NCI-H345 treated with DMSO at 0.1 percent for 48 hours (cell line): ENCODE data around the gene TMEM151A.
A peak's percentile ranks its signal among the peaks of the same experiment; 100 is the strongest.
"Not testable (repeated sequence)": the region's sequence is repeated elsewhere in the genome, so short reads cannot be mapped to it uniquely, and the experiment has no call there.

Source experiments
- DNase-seq: peaks from one replicate; lab custom pipeline; 2025; ENCODE audit not compliant: unreplicated experiment; lab: John Stamatoyannopoulos, UW

Gene TMEM151A

DNA sequence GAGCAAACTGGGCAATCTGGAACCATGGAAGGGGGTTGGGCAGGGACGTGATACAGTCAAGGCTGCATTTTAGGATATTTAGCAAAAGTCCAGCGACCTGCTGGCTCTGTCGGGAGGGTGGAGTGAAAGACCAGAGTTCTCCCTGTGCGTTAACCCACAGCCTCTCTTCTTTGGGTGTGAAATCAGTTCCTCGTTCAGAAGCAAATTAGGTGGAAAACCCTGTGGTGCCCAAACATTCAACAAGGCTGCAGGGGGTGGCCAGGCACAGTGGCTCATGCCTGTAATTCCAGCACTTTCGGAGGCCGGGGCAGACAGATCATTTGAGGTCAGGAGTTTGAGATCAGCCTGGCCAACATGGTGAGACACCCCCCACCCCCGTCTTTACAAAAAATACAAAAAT is 5.9 kb downstream of the TMEM151A start:
- no peak for DNase-seq

DNA sequence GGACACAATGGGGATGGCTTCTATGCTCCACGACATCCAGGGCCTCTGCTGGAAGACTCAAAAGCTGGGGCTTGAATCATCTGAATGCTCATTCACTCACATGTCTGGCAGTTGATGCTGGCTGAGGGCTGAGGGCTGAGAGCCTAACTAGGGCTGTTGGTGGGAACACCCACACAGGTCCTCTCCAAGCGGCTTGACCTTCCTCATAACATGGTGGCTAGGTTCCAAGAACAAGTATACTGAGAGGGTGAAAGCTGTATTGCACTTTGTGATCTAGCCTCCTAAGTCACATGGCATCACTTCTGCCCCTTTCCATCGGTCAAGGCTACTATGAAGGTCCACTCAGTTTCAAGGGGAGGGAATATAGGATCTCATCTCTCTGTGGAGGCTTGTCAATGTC is 7.5 kb downstream of the TMEM151A start:
- DNase-seq, result no peak

DNA sequence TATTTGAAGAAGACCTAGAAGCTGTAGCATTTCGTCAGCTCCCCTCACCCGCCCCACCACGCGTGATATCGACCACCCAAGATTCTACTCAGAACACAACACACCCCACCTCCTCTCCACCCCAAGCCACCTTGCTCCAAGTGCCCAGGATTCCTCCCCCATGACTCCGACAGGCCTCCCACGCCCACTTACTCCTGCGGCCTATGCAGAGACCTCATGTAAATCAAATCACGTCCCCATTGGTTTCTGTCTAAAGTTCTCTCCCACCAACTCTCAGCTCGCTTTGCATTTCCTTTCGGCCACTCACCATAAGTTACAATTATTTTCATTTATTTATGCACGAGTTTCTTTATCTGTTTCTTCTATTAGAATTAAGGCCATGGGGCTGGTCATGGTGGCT is 11.0 kb downstream of the TMEM151A start:
- no peak for DNase-seq

DNA sequence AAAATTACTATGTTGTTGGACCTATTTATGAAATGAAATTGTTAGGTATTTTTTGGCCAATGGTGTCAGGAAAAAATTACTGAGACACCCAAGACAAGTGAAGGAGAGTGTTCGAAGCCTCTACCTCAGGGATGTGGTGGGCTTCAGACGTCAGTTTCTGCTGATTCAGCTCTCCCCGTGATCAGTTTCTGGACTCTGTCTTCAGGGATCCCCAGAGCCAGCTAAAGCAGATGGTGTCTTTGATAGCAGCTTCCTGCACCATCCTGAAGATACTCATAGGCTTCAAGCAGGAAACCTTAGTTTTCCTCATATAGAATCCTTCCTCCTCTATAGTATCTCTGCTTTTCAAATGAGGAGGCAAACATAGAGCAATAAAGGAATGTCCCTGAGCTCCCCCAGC is 17.8 kb downstream of the TMEM151A start:
- no peak for DNase-seq

DNA sequence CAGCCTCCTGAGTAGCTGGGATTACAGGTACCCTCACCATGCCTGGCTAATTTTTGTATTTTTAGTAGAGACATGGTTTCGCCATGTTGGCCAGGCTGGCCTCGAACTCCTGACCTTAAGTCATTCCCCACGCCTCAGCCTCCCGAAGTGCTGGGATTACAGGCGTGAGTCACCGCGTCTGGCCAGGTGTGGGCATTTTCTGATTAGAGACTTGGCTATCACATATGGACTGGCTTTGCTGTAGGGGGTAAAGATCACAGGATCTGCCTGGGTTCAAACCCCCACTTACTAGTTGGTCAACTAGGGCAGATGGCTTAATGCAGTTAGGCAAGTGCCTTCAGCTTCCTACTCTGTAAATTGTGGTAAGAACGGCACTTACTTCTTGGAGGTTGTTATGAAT is 18.6 kb downstream of the TMEM151A start:
- DNase-seq, result no peak

DNA sequence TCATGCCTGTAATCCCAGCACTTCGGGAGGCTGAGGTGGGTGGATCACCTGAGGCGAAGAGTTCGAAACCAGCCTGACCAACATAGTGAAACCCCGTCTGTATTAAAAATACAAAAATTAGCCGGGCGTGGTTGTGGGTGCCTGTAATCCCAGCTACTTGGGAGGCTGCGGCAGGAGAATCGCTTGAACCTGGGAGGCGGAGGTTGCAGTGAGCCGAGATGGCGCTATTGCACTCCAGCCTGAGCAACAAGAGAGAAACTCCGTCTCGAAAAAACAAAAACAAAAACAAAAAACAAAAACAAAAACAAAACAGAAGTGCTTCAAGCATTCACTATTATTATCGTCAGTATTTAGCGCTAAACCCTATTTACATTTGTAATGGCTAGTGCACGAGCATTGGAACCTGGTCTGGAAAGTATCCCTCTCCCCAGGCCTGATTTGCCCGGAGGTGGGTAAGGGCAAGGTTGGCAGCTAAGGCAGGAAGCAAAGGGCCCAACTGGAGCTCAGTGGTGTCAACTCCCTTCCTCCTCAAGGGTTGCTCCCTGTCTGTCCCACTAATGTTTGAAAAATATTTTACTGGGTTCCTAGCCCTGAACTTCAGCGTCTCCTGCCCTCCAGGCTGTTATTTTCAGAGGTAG is 19.2 kb downstream of the TMEM151A start:
- DNase-seq, result not testable (repeated sequence)

DNA sequence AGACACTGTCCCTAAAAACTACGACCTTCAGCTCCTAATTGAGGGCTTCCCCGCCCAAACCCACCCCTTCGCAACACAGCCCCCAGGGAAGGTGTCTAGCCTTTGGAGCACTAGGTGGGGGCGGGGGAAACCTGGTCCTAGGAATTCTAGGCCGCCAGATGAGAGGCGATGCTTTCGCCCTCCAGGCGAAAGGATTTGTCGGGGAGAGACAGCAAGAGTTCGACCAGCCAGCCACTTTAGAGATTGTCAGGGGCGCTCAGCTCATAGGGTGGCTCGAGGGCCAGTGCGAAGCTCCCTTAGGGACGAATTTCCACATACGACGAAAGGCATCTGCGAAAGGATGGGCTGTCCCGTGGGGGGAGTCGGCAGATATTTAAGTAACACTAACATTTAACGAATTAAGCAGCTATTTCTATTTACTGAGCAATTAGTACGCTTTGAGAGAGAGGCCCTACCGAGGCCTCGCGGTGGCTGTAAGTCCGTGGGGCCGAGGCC is 19.8 kb downstream of the TMEM151A start:
- DNase-seq, result no peak

DNA sequence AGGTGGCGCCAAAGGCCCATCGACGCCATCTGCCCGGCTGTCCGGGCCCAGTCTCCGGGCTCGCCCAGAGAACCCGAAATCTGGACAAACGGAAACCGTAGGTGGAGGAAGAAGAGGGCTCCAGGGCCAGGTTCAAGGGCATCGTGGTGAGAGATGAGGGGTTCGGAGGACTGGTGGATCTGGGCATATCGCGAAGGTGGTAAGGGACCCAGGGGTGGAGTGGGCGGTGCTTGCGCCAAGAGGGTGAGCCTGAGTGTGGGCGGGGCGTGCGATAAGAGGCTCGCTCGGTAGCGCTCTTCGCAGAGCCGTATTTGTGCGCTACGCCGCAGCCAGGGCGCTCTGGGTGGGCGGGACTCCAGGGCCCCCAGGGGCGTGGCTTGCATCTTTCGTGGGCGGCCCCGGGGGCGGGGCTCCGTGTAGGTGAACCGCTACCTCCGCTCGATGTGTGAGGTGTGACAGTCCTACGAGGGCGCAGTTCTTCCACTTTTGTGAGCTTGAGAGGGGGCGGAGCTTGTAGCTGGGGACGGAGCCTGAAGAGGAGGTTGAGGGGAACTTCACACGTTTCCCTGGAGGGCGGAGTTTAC is 20.4 kb downstream of the TMEM151A start:
- peak; percentile 94 for DNase-seq

DNA sequence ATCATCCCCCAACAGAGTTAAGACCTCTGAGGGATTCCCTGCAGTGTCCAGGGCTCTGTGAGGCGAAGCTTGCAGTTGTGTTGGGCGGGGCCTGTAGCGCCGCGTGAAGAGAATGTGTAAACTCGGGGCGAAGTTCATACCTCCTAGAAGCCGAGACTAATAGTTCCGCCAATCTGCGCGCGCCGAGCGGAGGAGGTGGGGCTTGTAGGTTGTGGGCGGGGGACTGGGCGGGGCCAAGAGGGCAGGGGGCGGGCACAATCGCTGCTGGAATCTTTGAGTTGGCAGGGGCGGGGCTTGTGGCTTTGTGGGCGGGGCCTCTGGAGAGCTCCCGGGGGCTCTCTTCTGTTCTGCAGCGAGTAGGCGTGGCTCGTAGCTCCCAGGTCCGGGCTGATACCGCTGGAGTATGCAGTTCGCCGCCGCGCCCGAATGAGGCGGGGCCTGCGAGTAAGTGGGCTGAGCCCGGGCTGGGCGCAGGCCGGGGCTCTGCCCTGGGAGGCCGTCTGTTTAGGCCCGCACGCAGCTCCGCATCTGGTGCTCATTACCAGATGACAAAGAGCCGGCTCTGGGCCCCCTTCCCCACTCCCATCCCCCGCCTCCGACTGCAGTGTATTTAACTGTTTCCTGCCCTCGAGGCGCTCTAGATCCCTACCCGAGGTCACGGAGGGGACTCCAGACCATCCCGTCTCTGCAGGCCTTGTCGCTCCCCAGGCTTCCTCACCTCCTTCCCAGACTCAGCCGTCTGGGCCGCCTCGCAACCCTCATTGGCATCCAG is 21.0 kb downstream of the TMEM151A start:
- peak; percentile 95 for DNase-seq

DNA sequence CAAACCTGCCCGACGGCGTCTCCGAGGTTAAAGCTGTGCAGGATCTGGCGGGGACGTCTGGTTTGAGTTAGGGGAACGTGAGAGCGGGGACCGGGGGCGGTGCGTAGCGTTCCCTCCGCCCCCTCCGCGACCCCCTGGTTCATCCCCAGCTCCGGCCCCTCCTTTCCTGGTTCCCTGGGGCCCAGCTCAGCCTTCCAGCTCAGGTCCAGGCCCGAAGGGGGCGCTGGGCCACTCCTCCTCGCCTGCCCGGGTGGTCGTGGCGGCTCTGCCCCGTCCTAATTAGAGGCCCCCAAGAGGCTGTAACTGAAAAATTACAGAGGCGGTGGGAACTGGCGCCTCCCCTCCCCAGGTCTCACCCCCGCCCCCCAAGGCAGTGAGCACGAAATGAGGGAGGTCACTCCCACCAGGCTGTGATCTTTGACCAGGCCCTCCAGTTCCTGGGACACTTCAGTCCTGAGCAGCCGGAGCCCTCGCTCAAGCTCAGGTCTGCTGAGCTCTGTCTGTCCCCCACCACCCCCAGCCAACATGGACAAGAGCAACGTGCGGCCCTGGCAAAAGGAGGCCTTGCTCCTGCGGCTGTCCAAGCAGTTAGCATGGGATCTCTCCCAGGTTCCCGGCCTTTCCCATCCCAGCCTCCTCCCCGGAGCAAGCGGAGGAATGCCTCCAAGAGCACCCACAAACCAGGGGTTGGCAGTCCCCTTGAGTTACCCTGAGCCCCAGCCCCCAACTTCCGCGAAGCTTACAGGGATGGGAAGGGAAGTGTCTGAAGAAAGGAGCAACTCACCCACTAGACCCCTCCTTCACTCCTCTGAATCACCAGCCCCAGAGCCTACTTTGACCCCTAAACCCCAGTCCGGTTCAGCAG is 21.9 kb downstream of the TMEM151A start:
- DNase-seq, result no peak

DNA sequence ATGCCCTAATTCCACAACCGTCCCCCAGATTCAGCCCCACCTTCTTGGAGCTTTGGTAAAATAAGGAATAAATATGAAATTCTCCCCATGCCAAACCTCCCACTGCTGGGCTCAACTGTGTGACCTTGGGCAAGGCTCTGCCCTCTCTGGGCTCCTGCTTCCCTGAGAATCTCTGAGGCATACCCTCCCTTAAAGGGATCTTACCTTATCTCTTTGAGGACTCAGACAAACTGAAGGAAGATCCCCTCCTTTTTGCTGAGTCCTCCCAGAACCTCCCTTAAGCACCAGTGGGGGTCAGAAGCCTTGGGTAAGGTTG is 22.4 kb downstream of the TMEM151A start:
- no peak for DNase-seq

DNA sequence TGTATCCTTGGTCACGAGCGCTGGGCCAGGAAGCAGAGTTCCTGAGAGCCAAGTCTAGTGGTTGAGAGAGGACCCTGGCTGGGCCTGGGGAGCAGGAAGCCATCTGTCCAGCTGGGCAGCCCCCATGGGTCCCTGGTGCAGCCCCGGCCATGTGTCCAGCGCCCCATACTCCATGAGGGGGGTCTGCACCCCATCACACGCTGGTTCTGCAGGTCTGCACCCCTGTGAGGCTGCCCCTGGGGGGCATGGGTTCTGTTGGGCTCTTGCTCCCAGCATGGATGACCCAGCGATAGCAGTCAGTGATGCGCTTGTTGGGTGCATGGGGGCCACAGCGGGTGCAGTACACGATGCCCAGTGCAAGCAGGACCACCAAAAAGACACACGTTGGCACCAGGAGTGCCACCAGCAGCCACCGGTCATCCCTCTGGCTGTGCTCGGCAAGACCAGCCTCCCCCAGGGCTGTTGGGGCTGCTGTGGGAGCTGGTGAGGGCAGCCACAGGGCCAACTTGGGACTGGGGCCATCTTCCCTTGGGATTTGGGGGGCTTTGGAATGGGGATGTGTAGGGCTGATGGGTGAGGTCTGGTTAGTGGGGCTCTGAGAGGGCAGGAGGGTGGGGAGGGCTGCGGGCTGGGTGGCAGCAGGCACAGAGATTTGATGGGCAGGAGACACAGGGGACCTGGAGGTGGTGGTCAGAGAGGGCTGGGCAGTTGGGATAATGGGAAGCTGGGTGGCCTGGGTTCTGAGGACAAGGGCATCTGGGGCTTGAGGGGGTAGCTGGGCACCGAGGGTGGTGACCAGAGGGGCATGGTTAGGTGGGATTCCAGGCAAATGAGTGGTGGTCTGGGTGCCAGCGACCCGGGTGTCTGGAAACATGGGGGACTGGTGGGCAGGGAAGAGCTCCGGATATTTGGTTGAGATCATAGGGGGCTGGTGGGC is 23.1 kb downstream of the TMEM151A start:
- DNase-seq, result no peak

DNA sequence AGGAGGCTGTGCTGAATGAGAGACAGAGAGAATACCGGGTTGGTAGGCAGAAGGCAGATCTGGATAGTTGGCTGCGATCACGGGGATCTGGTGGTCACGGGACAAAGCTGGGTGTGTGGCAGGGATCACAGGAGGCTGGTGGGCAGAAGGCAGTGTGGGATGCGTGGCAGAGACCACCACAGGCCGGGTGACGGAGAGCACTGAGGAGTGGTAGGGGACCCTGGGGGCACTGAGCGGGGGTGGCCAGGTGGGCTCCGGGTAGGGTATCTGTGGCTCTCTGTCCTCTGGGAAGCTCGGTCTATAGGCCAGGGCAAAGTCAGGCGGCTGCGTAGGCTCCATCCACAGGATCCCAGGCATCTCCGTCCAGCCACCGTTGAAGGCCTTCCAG is 23.8 kb downstream of the TMEM151A start:
- no peak for DNase-seq

DNA sequence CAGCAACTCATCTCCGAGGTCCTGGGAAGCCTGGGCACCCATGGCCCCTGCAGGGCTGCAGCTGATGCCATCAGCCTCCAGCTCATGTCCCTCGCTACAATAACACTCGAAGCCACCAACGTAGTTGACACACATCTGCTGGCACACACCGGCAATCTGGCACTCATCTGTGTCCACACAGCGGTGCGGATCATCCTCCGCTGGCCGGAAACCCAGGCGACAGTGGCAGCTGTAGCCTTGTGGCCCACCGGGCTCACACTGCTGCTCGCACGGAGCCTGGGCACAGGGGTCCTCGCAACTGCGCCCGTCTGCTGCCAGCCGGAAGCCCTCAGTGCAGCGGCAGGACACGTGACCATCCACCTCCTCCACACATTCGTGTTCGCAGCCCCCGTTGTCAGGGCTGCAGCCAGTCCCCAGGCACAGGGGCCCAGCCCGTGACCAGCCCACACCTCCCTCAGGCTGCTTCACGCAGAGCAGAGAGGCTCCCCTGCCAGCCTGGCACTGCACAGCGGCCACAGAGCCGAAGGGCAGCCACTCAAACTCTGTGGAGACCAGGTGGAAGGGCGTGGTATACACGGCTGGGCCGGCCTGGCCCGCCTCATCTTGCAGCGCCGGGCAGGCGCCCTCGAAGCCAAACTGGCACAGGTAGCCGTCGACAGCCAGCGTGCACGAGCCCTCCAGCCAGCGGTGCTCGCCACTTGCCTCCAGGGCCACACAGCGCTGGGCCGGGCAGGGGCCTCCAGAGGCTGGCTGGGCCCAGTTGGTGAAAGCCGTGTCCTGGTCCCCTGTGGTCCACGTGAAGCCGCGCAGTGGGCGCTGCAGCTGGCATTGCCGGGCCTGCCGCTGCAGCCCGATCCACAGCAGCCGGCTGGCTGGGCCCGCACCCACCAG is 24.5 kb downstream of the TMEM151A start:
- no peak for DNase-seq

DNA sequence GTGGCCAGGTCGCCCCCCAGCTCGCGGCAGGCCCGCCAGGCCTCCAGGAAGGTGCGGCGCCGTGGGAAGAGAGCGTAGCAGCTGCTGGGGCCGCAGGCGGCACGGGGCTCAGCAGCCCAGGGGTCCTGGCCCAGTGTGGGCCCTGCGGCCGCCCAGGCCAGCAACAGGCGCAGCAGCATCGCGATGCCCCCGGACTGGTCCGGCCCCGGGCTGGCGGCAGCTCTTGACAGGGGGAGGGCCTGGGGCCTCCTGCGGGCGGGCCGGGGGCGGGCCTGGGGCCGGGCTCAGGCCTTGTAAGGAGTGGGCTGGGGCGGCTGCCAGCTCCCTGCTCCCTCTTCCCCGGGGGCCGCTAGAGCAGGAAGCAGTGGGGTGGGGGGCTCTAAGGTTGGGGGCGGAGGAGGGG is 25.2 kb downstream of the TMEM151A start, which contains the start of gene CD248:
CD248 (minus strand) TSS at position 196 of the 403 bp plus-strand sequence; CDS start at position 179, 17 bp downstream.
- no peak for DNase-seq

DNA sequence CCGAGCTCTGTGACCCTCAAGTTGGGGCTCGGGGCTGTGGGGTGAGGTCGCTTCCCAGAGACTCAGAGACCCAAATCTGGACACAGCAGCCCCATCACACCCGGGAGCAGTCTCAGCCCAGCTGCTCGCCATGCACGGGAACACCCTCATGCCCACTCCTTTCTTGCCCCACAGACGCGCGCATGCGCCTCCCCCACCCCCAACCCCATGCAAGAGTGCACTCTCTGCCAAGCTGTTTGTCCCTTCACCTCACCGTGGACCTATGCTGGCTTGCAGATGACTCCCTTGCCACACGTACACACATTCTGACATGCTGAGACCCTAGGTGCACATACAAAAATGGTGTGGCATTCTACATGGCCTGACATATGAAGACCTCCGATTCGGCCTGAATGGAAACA is 25.6 kb downstream of the TMEM151A start:
- DNase-seq, result no peak

DNA sequence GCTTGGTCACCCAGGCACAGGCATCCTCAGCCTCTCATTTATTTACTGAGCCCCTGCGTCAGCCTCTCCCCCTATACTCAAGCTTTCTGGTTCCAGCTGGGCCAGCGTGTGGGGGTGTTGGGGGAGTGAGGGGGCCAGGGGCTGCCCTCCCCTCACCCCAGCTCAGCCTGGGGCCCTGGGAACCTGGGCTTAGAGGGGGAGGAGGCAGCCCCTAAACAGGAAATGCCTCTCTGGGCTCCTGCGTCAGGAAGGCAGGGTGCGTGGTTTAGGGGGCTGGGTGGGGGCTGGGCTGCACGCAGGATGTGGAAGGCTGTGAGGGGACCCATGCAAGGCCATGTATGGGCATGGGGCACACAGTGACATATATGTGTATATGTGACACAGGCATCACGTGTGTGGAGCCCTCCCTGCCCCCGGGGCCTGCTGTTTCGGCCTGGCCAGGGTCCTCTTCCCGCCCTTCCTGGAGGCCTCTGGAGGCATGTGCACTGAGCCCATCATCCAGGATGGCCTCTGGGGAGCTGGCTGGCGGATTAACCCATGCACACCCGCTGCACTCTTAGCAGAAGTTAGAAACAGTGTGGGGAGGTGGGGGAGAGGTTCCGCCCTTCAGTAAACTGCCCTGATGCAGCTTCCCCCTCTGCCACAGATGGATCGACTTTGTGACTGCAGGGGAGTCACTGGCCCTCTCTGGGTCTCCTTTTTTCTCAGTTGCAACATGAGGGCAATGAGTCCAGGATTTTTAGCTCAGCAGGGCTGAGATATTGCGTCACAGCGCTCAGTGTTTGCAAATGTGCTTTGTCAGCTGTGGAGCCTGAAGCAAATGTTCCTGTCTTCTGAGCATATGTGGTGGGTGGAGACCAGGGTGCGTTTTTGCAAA is 26.3 kb downstream of the TMEM151A start:
- no peak for DNase-seq

DNA sequence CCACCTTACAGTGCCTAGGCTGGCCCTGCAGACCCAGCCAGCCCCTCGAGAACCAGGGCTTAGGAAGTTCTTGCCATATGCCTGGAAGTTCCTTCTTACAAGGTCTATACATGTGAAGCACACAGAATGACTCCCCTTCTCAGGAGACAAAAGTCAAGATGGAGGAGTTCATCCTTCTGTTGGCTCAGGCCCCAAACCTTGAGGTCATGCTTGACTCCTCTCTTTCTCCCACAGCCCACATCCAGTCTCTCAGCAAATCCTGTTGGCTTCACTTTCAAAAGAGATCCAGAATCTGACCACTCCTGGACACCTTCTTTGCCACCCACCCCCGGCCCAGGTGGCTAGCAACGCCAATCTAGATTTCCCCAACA is 26.9 kb downstream of the TMEM151A start:
- DNase-seq, result no peak
